Smooth muscle cell of the umbilical artery (primary cell): ENCODE data around the gene GOLGA6L10. TPM values are rescaled to one million over a fixed set of nuclear protein-coding genes. Genes with fewer than 3 reads are reported as not detected.

Experiments used
- total RNA-seq: library from RNA; depleted of rRNA; stranded (reverse); fragments of >200 nt; gene quantifications from 2 replicates; pipeline ENCODE4 v1.2.3, GENCODE V29; 2014

GOLGA6L10 gene
- 0.30 and 0.78 TPM in 2 replicates for total RNA-seq

GRCh38 chr15:82349375-82349774 is at the start of gene GOLGA6L10:
GOLGA6L10 (minus strand) TSS chr15:82349475; CDS start chr15:82349375, 100 bp downstream.

Other genes starting within 250 kb of the GOLGA6L10 start
- gene EFL1, start 86.7 kb downstream of the GOLGA6L10 start, total RNA-seq, result 23.5 and 30.2 TPM in 2 replicates
- 0.05 and 1.2 TPM in 2 replicates for gene SAXO2, start 86.7 kb downstream of the GOLGA6L10 start, total RNA-seq
- gene GOLGA6L9, start 80.3 kb upstream of the GOLGA6L10 start, total RNA-seq, result 3.3 and 3.6 TPM in 2 replicates
- gene RPS17, start 191.0 kb upstream of the GOLGA6L10 start, total RNA-seq, result 635 and 1,638 TPM in 2 replicates